ENCODE data around the gene CFAP99. TPM values are rescaled to one million over a fixed set of nuclear protein-coding genes. Genes with fewer than 3 reads are reported as not detected.

CFAP99 gene
- total RNA-seq, 1 experiment from 2014 or later: 0.16 TPM

GRCh38 chr4:2436761-2437474 is 18.2 kb downstream of the CFAP99 start:
- intact Hi-C loops (cut with micrococcal nuclease): no loop called here
- POLR2A ChIA-PET: no interaction called here
- TF ChIP-seq CTCF (IDR thresholded peaks at IDR 0.05; ENCODE audit: unreplicated experiment): no peak
- Mint-ChIP-seq H3K27me3 (ENCODE audit: insufficient read depth, unreplicated experiment) (peaks cover 15% of the 10 kb centered on the region), H3K27ac (ENCODE audit: low read depth, unreplicated experiment) (no peak overlapping the region), H3K36me3 (ENCODE audit: insufficient read depth, unreplicated experiment) (no peaks in the 10 kb centered on the region), H3K4me3 (ENCODE audit: unreplicated experiment) (no peak overlapping the region), H3K9me3 (ENCODE audit: unreplicated experiment) (no peaks in the 10 kb centered on the region), H3K4me1 (ENCODE audit: insufficient read depth, unreplicated experiment) (no peaks in the 10 kb centered on the region)
- CTCF ChIA-PET: interaction anchor here (0.5 to 1.1 kb wide), 3 partner anchors 14 to 158 kb away, joined by 3 read pairs; no protein-coding TSS in a partner anchor
- DNase-seq (ENCODE audit: unreplicated experiment): no peak
- BruUV-seq (replicated peaks): no TSS peak

GRCh38 chr4:2437475-2438215 is 18.9 kb downstream of the CFAP99 start:
- no peaks in the 10 kb centered on the region for H3K4me1 Mint-ChIP-seq (ENCODE audit: insufficient read depth, unreplicated experiment)
- no peak for DNase-seq (ENCODE audit: unreplicated experiment)
- H3K9me3 Mint-ChIP-seq (ENCODE audit: unreplicated experiment): no peaks in the 10 kb centered on the region
- peaks cover 15% of the 10 kb centered on the region for H3K27me3 Mint-ChIP-seq (ENCODE audit: insufficient read depth, unreplicated experiment)
- H3K4me3 Mint-ChIP-seq (ENCODE audit: unreplicated experiment): no peak overlapping the region
- H3K27ac Mint-ChIP-seq (ENCODE audit: low read depth, unreplicated experiment): no peak overlapping the region
- no TSS peak for BruUV-seq (replicated peaks)
- intact Hi-C loops (cut with micrococcal nuclease): no loop called here
- ChIA-PET POLR2A (interaction anchor here (0.7 kb wide), 1 partner anchor 176 kb away, joined by 3 read pairs; the partner anchor contains the start of gene MXD4), CTCF (interaction anchor here (1.0 kb wide), 1 partner anchor 9 kb away, joined by 3 read pairs; no protein-coding TSS in a partner anchor)
- no peaks in the 10 kb centered on the region for H3K36me3 Mint-ChIP-seq (ENCODE audit: insufficient read depth, unreplicated experiment)
- TF ChIP-seq CTCF (IDR thresholded peaks at IDR 0.05; ENCODE audit: unreplicated experiment): no peak

GRCh38 chr4:2438822-2439718 is 20.3 kb downstream of the CFAP99 start:
- BruUV-seq (replicated peaks): no TSS peak
- ChIA-PET POLR2A (no interaction called here), CTCF (interaction anchor here (0.6 kb wide), 1 partner anchor 1899 kb away, joined by 3 read pairs; no protein-coding TSS in a partner anchor)
- Mint-ChIP-seq H3K9me3 (ENCODE audit: unreplicated experiment) (no peaks in the 10 kb centered on the region), H3K27me3 (ENCODE audit: insufficient read depth, unreplicated experiment) (peaks cover 6% of the 10 kb centered on the region), H3K4me1 (ENCODE audit: insufficient read depth, unreplicated experiment) (no peaks in the 10 kb centered on the region), H3K27ac (ENCODE audit: low read depth, unreplicated experiment) (no peak overlapping the region), H3K4me3 (ENCODE audit: unreplicated experiment) (no peak overlapping the region), H3K36me3 (ENCODE audit: insufficient read depth, unreplicated experiment) (no peaks in the 10 kb centered on the region)
- DNase-seq (ENCODE audit: unreplicated experiment): no peak
- intact Hi-C loops (cut with micrococcal nuclease): no loop called here
- TF ChIP-seq CTCF (IDR thresholded peaks at IDR 0.05; ENCODE audit: unreplicated experiment): no peak

All from MCF 10A (cell line).